ENCODE measurements around the gene SLC5A4. TPM values are rescaled to one million over a fixed set of nuclear protein-coding genes. Genes with fewer than 3 reads are reported as not detected.
"Not testable (repeated sequence)": the region's sequence is repeated elsewhere in the genome, so short reads cannot be mapped to it uniquely, and the experiment has no call there.

The SLC5A4 gene
- total and polyA plus RNA-seq, 12 donors, result 0.06 to 0.89 (median 0.20) TPM; not detected in 2

DNA sequence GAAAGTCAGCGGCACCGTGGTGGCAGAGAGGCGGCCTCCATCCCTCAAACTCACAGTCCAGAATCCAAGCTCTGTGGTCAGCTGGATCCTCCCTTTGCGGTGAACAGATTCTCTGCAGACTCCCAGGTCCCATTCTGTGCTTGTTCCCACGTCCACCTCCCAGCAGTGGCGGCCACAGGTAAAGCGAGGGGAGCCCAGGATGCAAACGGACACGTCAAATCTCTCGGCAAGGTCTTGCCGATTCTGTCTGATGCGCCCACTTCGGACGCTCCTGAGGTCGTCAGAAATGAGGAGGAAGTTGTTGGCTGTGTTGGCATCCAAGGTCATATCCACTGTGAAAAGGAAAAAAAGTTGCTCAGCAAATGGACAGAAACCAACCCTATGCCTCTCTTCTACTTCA is 64.1 kb downstream of the SLC5A4 start:
- WGBS, 2 donors, result 82 to 84% methylated on average over 15 of the region's 15 CpGs
- H3K4me1 ChIP-seq; H3K36me3 ChIP-seq; H3K27ac ChIP-seq; intact Hi-C loops (cut with DNase I); H3K4me3 ChIP-seq; H3K9me3 ChIP-seq; DNase-seq; ATAC-seq: not testable (repeated sequence)
- peaks cover 0 to 31% (median 8%) of the 10 kb centered on the region in 7 donors for H3K27me3 ChIP-seq

- DNase-seq, result no peak
- no peak for TF ChIP-seq CTCF (IDR thresholded peaks at IDR 0.05)
- Histone ChIP-seq H3K27me3 (peaks cover 0 to 37% (median under 1%) of the 10 kb centered on the region in 7 donors), H3K4me1 (no peaks in the 10 kb centered on the region), H3K27ac (no peak overlapping the region), H3K4me3 (no peak overlapping the region), H3K9me3 (no peaks in the 10 kb centered on the region), H3K36me3 (no peaks in the 10 kb centered on the region)
- ATAC-seq, result no peak
- intact Hi-C loops (cut with DNase I), result no loop called here
- 85 to 90% methylated on average over 3 of the region's 3 CpGs for WGBS, 2 donors
These were observed 69.3 kb downstream of the SLC5A4 start for GRCh38 chr22:32185821-32186220.

- Histone ChIP-seq H3K27me3 (peaks cover 0 to 37% (median 11%) of the 10 kb centered on the region in 7 donors), H3K9me3 (no peaks in the 10 kb centered on the region), H3K4me1 (no peaks in the 10 kb centered on the region), H3K27ac (no peak overlapping the region), H3K4me3 (no peak overlapping the region), H3K36me3 (no peaks in the 10 kb centered on the region)
- intact Hi-C loops (cut with DNase I), result no loop called here
- no peak for ATAC-seq
- 71 to 79% methylated on average over 3 of the region's 3 CpGs for WGBS, 2 donors
- DNase-seq, result no peak
- no peak for TF ChIP-seq CTCF (IDR thresholded peaks at IDR 0.05)
These were observed 71.5 kb downstream of the SLC5A4 start for GRCh38 chr22:32183625-32184024.

- no peaks in the 10 kb centered on the region for H3K36me3 ChIP-seq
- 70 to 81% methylated on average over 6 of the region's 6 CpGs for WGBS, 2 donors
- peaks cover 5 to 58% (median 35%) of the 10 kb centered on the region in 7 donors for H3K27me3 ChIP-seq
- intact Hi-C loops (cut with DNase I), result no loop called here
- ATAC-seq (no peak), DNase-seq (no peak)
- no peak overlapping the region for H3K4me3 ChIP-seq
- peaks cover 0 to 2% (median 0%) of the 10 kb centered on the region in 9 donors for H3K4me1 ChIP-seq
- no peaks in the 10 kb centered on the region for H3K9me3 ChIP-seq
- no peak for TF ChIP-seq CTCF (IDR thresholded peaks at IDR 0.05)
- H3K27ac ChIP-seq, result no peak overlapping the region
These were observed 74.1 kb downstream of the SLC5A4 start for GRCh38 chr22:32181043-32181442.

- H3K4me3 ChIP-seq, result no peak overlapping the region
- no peak overlapping the region for H3K27ac ChIP-seq
- WGBS, 2 donors, result 85 to 90% methylated on average over 8 of the region's 8 CpGs
- ATAC-seq, result no peak
- intact Hi-C loops (cut with DNase I), result no loop called here
- H3K36me3 ChIP-seq, result no peaks in the 10 kb centered on the region
- H3K27me3 ChIP-seq, result peaks cover 9 to 77% (median 56%) of the 10 kb centered on the region in 7 donors
- no peak for TF ChIP-seq CTCF (IDR thresholded peaks at IDR 0.05)
- no peak for DNase-seq
- H3K9me3 ChIP-seq, result no peaks in the 10 kb centered on the region
- peaks cover 0 to 9% (median 0%) of the 10 kb centered on the region in 9 donors for H3K4me1 ChIP-seq
These were observed 77.9 kb downstream of the SLC5A4 start for GRCh38 chr22:32177221-32177765.
